Measurements from ENCODE around the gene MUC4.

MUC4 gene

GRCh38 chr3:195801251-195802183 is 10.2 kb downstream of the MUC4 start:
- Histone ChIP-seq H3K79me2 (ENCODE audit: insufficient read depth, low read length) (no peaks in the 10 kb centered on the region), H3K4me2 (ENCODE audit: low read depth, low read length, poor library complexity, severe bottlenecking) (no peak overlapping the region), H3K4me3 (ENCODE audit: low read length, poor library complexity, severe bottlenecking) (no peak overlapping the region), H3K36me3 (ENCODE audit: insufficient read depth, low read length) (no peaks in the 10 kb centered on the region), H3K4me1 (ENCODE audit: insufficient read depth, low read length, poor library complexity, severe bottlenecking) (peaks cover 7% of the 10 kb centered on the region), H3K9me2 (replicated peaks; ENCODE audit: low read depth, low read length) (no peaks in the 10 kb centered on the region), H2AFZ (ENCODE audit: low read length) (no peak overlapping the region), H3K27me3 (ENCODE audit: insufficient read depth, low read length, poor library complexity, severe bottlenecking) (no peaks in the 10 kb centered on the region), H4K20me1 (ENCODE audit: insufficient read depth, low read length, poor library complexity, severe bottlenecking) (no peaks in the 10 kb centered on the region), H3K9me3 (ENCODE audit: insufficient read depth, low read depth, low read length) (no peaks in the 10 kb centered on the region), H3F3A (ENCODE audit: low read depth) (no peaks in the 10 kb centered on the region), H3K9ac (ENCODE audit: low read depth, low read length, poor library complexity, severe bottlenecking) (no peak overlapping the region)
- TF ChIP-seq EZH2phosphoT487 (IDR thresholded peaks at IDR 0.05; ENCODE audit: borderline replicate concordance) = no peak
- no peak for TF ChIP-seq CTCF (conservative IDR thresholded peaks at IDR 0.05; ENCODE audit: low read length)

GRCh38 chr3:195800240-195800639 is 11.5 kb downstream of the MUC4 start:
- Histone ChIP-seq H3K9me3 (ENCODE audit: insufficient read depth, low read depth, low read length) (no peaks in the 10 kb centered on the region), H3K4me3 (ENCODE audit: low read length, poor library complexity, severe bottlenecking) (no peak overlapping the region), H2AFZ (ENCODE audit: low read length) (no peak overlapping the region), H3K36me3 (ENCODE audit: insufficient read depth, low read length) (no peaks in the 10 kb centered on the region), H3K27me3 (ENCODE audit: insufficient read depth, low read length, poor library complexity, severe bottlenecking) (no peaks in the 10 kb centered on the region), H3K79me2 (ENCODE audit: insufficient read depth, low read length) (no peaks in the 10 kb centered on the region), H3F3A (ENCODE audit: low read depth) (no peaks in the 10 kb centered on the region), H3K4me2 (ENCODE audit: low read depth, low read length, poor library complexity, severe bottlenecking) (no peak overlapping the region), H3K9ac (ENCODE audit: low read depth, low read length, poor library complexity, severe bottlenecking) (no peak overlapping the region), H3K9me2 (replicated peaks; ENCODE audit: low read depth, low read length) (no peaks in the 10 kb centered on the region), H4K20me1 (ENCODE audit: insufficient read depth, low read length, poor library complexity, severe bottlenecking) (no peaks in the 10 kb centered on the region), H3K4me1 (ENCODE audit: insufficient read depth, low read length, poor library complexity, severe bottlenecking) (peaks cover 7% of the 10 kb centered on the region)
- TF ChIP-seq EZH2phosphoT487 (IDR thresholded peaks at IDR 0.05; ENCODE audit: borderline replicate concordance) (no peak), CTCF (conservative IDR thresholded peaks at IDR 0.05; ENCODE audit: low read length) (no peak)

- H3K36me3 ChIP-seq (ENCODE audit: insufficient read depth, low read length) = no peaks in the 10 kb centered on the region
- H3K9ac ChIP-seq (ENCODE audit: low read depth, low read length, poor library complexity, severe bottlenecking) = no peak overlapping the region
- no peaks in the 10 kb centered on the region for H3K79me2 ChIP-seq (ENCODE audit: insufficient read depth, low read length)
- H3F3A ChIP-seq (ENCODE audit: low read depth) = no peaks in the 10 kb centered on the region
- H3K4me2 ChIP-seq (ENCODE audit: low read depth, low read length, poor library complexity, severe bottlenecking) = no peak overlapping the region
- no peaks in the 10 kb centered on the region for H3K9me3 ChIP-seq (ENCODE audit: insufficient read depth, low read depth, low read length)
- no peak overlapping the region for H2AFZ ChIP-seq (ENCODE audit: low read length)
- no peaks in the 10 kb centered on the region for H3K27me3 ChIP-seq (ENCODE audit: insufficient read depth, low read length, poor library complexity, severe bottlenecking)
- H3K9me2 ChIP-seq (replicated peaks; ENCODE audit: low read depth, low read length) = no peaks in the 10 kb centered on the region
- TF ChIP-seq EZH2phosphoT487 (IDR thresholded peaks at IDR 0.05; ENCODE audit: borderline replicate concordance) (no peak), CTCF (conservative IDR thresholded peaks at IDR 0.05; ENCODE audit: low read length) (no peak)
- no peaks in the 10 kb centered on the region for H4K20me1 ChIP-seq (ENCODE audit: insufficient read depth, low read length, poor library complexity, severe bottlenecking)
- H3K4me3 ChIP-seq (ENCODE audit: low read length, poor library complexity, severe bottlenecking) = no peak overlapping the region
- H3K4me1 ChIP-seq (ENCODE audit: insufficient read depth, low read length, poor library complexity, severe bottlenecking) = no peaks in the 10 kb centered on the region
These were observed 14.9 kb downstream of the MUC4 start for GRCh38 chr3:195796795-195797194.
